Spleen (tissue), 7 donors: ENCODE results near the gene TMEM117.

Experiments used
- CTCF ChIP-seq, 11 experiments: fragments of 200-600 bp in 7 of 11; fragments of 450-650 bp in 4 of 11; sonication (generic) in 4 of 11; IDR thresholded peaks in 8 of 11; conservative IDR thresholded peaks in 3 of 11; 1 replicate in 7 of 11; 2 replicates in 4 of 11; pipeline versions ENCODE4 v1.4.0 to v1.8.0; 2016 to 2021; ENCODE audit warnings: antibody characterized with exemption in 11 of 11, inconsistent platforms in 4 of 11, mild to moderate bottlenecking in 1 of 11
- POLR2A ChIP-seq, 3 donors: fragments of 450-650 bp; IDR thresholded peaks; one replicate each; pipeline ENCODE4 v1.5.1; 2017; ENCODE audit warnings: antibody characterized with exemption in 3 of 3, mild to moderate bottlenecking in 1 of 3
- POLR2AphosphoS5 ChIP-seq, 3 donors: sonication (generic); formaldehyde crosslinking; IDR thresholded peaks; one replicate each; pipeline ENCODE4 v1.5.1; 2017; ENCODE audit warnings: antibody characterized with exemption in 3 of 3
- donor health status: DM: no; HTN: no; CAD: no; lungs with moderate emphysema.
- donor health status: DM: no; HTN: no; CAD: no.
- donor health status: DM: no; HTN: no; CAD: no.

DNA sequence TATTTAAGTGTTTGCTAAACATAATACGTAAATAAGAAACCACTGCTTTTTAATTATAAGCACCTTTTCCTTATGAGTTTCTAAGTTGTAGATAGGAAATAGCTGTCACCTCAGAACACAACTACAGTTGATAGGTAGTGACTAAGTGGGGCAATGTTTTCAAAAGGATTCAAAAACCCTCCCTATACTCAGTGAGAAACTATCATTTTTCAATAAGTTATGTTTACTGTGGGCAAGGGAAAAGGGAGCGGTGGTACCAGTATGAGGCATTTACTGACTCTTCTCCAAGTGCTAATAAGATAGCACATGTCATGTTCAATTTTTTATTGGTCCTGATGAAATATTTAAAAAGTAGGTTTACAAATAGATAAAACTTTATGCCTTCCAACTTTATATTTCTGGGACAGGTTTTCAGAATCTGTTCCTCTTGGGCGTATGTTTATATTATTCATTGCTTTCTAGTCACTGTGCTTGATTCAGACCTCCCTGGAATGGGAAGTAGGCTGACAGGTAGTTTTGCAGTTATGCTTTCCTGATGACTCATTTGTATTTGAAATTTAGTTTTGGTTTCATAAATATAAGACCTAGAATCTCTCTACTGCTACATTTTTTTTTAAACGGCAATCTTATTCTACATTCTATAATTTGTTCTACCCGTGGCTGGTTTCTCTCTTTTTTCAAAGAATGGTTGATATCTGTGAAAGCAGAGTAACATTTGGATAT is 153.1 kb downstream of the TMEM117 start:
- no peak for TF ChIP-seq POLR2AphosphoS5 (IDR thresholded peaks at IDR 0.05)
- no peak for TF ChIP-seq CTCF (IDR thresholded peaks at IDR 0.05 in 8 of 11, conservative IDR thresholded peaks at IDR 0.05 in 3 of 11)
- TF ChIP-seq POLR2A (IDR thresholded peaks at IDR 0.05): no peak
